ENCODE data around the gene ZC3H10. TPM values are rescaled to one million over a fixed set of nuclear protein-coding genes. Genes with fewer than 3 reads are reported as not detected.

The ZC3H10 gene
- total and polyA plus RNA-seq, 2 experiments from 2014 or later, result 2.7 to 5.4 TPM

GRCh38 chr12:56104815-56105608, 13.1 kb upstream of the ZC3H10 start:
- DNase-seq (ENCODE audit: low spot score), result peak; percentile 39
- H3K4me3 Mint-ChIP-seq, result peak overlapping the region; percentile 96
- peak; percentile 35 for ATAC-seq
- peak overlapping the region; percentile 100 for H3K4me2 ChIP-seq
- TF ChIP-seq ZNF331 (CRISPR knock-in tag; IDR thresholded peaks at IDR 0.05; ENCODE audit: low read depth) (no peak), STAT1 (IDR thresholded peaks at IDR 0.05; ENCODE audit: unreplicated experiment) (no peak), JUNB (IDR thresholded peaks at IDR 0.05; ENCODE audit: unreplicated experiment) (no peak), CREB1 (CRISPR knock-in tag; IDR thresholded peaks at IDR 0.05; ENCODE audit: low read depth) (no peak), ZNF114 (CRISPR knock-in tag; IDR thresholded peaks at IDR 0.05) (no peak), EZH2 (IDR thresholded peaks at IDR 0.05; ENCODE audit: low read depth, unreplicated experiment) (no peak), REST (IDR thresholded peaks at IDR 0.05; ENCODE audit: unreplicated experiment) (no peak), NANOG (IDR thresholded peaks at IDR 0.05; ENCODE audit: borderline replicate concordance) (no peak), ZNF462 (CRISPR knock-in tag; IDR thresholded peaks at IDR 0.05) (no peak), EZH2phosphoT487 (IDR thresholded peaks at IDR 0.05; ENCODE audit: unreplicated experiment) (no peak), ETS1 (IDR thresholded peaks at IDR 0.05) (no peak), CTCF (conservative IDR thresholded peaks at IDR 0.05; ENCODE audit: low read depth in 2 of 2) (no peak), POLR2AphosphoS5 (IDR thresholded peaks at IDR 0.05; ENCODE audit: low read depth) (no peak)
- H3K27ac Mint-ChIP-seq, result peak overlapping the region; percentile 98
- H3K9me3 Mint-ChIP-seq, result no peaks in the 10 kb centered on the region
- peaks cover 21% of the 10 kb centered on the region for H4K20me1 ChIP-seq (replicated peaks; ENCODE audit: insufficient read depth)
- H3K27me3 ChIP-seq (ENCODE audit: insufficient read depth), result no peaks in the 10 kb centered on the region
- peaks cover 52% of the 10 kb centered on the region for H3F3A ChIP-seq (replicated peaks; ENCODE audit: low read depth)
- peak overlapping the region; percentile 93 for H3K27ac ChIP-seq (ENCODE audit: low read depth)
- H3K4me3 ChIP-seq, result peak overlapping the region; percentile 99
- no peaks in the 10 kb centered on the region for H3K9me2 ChIP-seq (ENCODE audit: insufficient read depth)
- peaks cover 21% of the 10 kb centered on the region for H3K4me1 Mint-ChIP-seq
- peaks cover 36% of the 10 kb centered on the region for H3K79me2 ChIP-seq (replicated peaks; ENCODE audit: insufficient read depth)
- H3K27me3 Mint-ChIP-seq (ENCODE audit: insufficient read depth, low read depth, poor library complexity), result peaks cover 13% of the 10 kb centered on the region
- peak overlapping the region; percentile 91 for H2AFZ ChIP-seq
- peaks cover 22% of the 10 kb centered on the region for H3K4me1 ChIP-seq (ENCODE audit: insufficient read depth)
- H3K36me3 ChIP-seq (ENCODE audit: insufficient read depth), result peaks cover 42% of the 10 kb centered on the region
- peaks cover 79% of the 10 kb centered on the region for H3K36me3 Mint-ChIP-seq (ENCODE audit: low read depth)
